ENCODE data around the gene CORO1C.
A peak's percentile ranks its signal among the peaks of the same experiment; 100 is the strongest.
"Not testable (repeated sequence)": the region's sequence is repeated elsewhere in the genome, so short reads cannot be mapped to it uniquely, and the experiment has no call there.

Gene CORO1C

GRCh38 chr12:108752387-108752786 is 21.1 kb upstream of the CORO1C start:
- DNase-seq, result no peak

- DNase-seq, result no peak
These were observed 20.5 kb upstream of the CORO1C start for GRCh38 chr12:108751821-108752220.

- DNase-seq, result not testable (repeated sequence)
These were observed 19.7 kb upstream of the CORO1C start for GRCh38 chr12:108751003-108751402.

GRCh38 chr12:108750526-108750925 is 19.2 kb upstream of the CORO1C start:
- DNase-seq, result no peak

- no peak for DNase-seq
These were observed 16.2 kb upstream of the CORO1C start for GRCh38 chr12:108747563-108747962.

- DNase-seq, result no peak
These were observed 14.3 kb upstream of the CORO1C start for GRCh38 chr12:108745641-108746040.

GRCh38 chr12:108744021-108744897 is 12.9 kb upstream of the CORO1C start:
- DNase-seq, result no peak

- no peak for DNase-seq
These were observed 6.9 kb upstream of the CORO1C start for GRCh38 chr12:108738170-108738569.

GRCh38 chr12:108735855-108736254 is 4.5 kb upstream of the CORO1C start:
- no peak for DNase-seq

- no peak for DNase-seq
These were observed 3.0 kb upstream of the CORO1C start for GRCh38 chr12:108734200-108734906.

- not testable (repeated sequence) for DNase-seq
These were observed 1.9 kb upstream of the CORO1C start for GRCh38 chr12:108733230-108733531.

GRCh38 chr12:108732489-108733229 is 1.3 kb upstream of the CORO1C start:
- DNase-seq, result no peak

- peak; percentile 97 for DNase-seq
These were observed 646 bp upstream of the CORO1C start for GRCh38 chr12:108731866-108732461.

GRCh38 chr12:108730365-108731104 is 783 bp downstream of the CORO1C start:
- peak; percentile 35 for DNase-seq

GRCh38 chr12:108729612-108730364 is 1.5 kb downstream of the CORO1C start:
- DNase-seq, result no peak

- no peak for DNase-seq
These were observed 2.3 kb downstream of the CORO1C start for GRCh38 chr12:108728820-108729611.

- no peak for DNase-seq
These were observed 3.2 kb downstream of the CORO1C start for GRCh38 chr12:108727868-108728735.

GRCh38 chr12:108727161-108727560 is 4.2 kb downstream of the CORO1C start:
- no peak for DNase-seq

- no peak for DNase-seq
These were observed 6.5 kb downstream of the CORO1C start for GRCh38 chr12:108724890-108725151.
